GM19395 (cell line): ENCODE measurements around the gene SLC5A2.
"Not testable (repeated sequence)": the region's sequence is repeated elsewhere in the genome, so short reads cannot be mapped to it uniquely, and the experiment has no call there.

Source experiments
- ATAC-seq: cut with Tn5 transposase; IDR thresholded peaks from one replicate; pipeline ENCODE4 v1.9.1; 2021; ENCODE audit warnings: mild to moderate bottlenecking, moderate library complexity; ENCODE audit not compliant: unreplicated experiment

Gene SLC5A2

DNA sequence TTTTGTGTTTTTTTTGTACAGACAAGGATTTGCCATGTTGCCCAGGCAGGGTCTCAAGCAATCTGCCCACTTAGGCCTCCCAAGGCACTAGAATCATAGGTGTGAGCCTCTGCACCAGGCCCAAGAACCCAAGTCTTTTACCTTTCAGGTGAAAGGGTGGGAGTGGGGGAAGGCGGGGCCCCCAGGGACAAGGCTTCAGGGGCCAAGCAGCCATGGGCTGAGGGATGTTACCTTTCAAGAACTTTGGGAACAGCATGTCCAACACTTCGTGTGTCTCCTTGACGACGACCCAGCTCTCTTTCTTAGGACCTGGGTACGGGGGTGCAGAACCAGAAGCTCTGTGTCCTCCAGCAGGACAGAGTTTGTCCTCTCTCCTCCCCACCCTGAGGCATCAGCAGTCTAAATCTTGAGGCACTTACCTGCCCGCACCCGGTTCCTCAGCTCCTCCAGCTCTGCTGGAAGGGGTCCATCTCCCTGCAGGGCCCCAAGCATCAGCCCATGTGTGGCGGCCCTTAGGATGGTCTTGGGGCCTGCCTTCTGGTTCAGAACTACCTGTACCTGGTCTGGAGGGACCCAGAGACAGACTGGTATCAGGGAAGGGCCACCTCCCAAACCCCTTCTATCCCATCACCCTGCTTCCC lies 9.0 kb downstream of the SLC5A2 start:
- ATAC-seq, result no peak

GRCh38 chr16:31493506-31494125 lies 10.7 kb downstream of the SLC5A2 start:
- ATAC-seq, result no peak

DNA sequence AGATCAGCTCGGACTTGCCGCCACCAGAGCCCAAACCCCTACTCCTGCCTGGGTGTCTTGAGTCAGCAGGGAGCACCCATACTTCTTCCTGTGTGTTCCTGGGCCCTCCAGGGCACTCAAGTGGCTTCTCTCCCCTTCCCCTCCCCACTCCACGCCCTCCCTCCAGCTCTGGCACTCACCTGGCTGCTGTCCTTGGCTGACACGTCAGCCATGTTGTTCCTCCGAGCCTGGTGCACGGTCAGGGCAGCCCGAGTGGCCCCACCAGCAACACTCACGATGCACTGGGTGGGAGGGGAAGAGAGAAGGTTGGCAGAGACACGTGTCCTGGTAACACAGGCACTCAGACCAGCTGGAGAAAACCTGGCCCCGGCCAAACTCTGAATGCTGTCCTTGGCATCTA lies 13.7 kb downstream of the SLC5A2 start:
- ATAC-seq, result no peak

GRCh38 chr16:31498493-31498892 lies 15.6 kb downstream of the SLC5A2 start:
- no peak for ATAC-seq

DNA sequence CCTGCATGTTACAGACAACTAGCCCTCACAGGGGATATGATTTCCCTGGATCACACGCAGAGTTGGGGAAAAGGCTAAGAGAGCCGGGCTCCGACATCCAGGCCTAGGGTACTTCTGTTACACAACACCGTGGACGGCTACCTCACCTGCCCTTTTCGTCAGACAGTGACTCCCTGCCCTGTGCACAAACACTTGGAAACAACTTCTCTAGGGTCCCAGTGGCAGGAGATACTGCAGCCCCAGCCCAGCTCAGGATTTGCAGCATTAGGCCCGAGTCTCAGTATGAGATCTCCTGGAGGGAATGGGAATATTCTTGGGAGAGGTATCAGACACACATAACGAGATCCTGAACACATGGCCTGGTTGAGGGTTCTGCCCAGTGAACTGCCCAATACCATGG lies 17.0 kb downstream of the SLC5A2 start:
- ATAC-seq, result no peak

DNA sequence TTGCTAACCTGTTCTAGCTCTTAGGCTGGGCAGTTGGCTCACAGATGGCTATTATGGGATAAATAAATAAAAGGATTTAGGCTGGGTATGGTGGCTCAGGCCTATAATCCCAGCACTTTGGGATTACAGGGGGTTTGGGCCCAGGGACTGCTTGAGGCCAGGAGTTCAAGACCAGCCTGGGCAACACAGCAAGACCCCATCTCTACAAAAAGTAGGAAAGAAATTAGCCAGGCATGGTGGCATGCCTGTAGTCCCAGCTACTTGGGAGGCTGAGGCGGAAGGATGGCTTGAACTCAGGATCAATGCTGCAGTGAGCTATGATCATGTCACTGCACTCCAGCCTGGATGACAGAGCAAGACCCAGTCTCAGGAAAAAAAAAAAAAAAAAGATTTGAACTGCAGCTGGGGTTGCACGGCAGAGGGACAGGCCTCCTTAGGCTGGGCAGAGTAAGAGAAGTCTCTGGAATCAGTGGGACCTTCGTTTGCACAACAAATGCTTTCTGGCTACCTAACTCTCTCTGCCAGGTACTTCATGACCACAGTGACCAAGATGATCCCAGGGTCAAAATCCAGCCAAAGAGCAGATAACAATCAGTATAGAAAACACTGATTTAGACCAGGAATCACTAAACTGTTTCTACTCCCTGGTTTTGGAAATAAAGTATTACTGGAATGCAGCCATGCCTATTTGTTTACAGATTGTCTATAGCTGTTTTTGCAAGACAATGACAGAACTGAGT lies 18.5 kb downstream of the SLC5A2 start:
- no peak for ATAC-seq

DNA sequence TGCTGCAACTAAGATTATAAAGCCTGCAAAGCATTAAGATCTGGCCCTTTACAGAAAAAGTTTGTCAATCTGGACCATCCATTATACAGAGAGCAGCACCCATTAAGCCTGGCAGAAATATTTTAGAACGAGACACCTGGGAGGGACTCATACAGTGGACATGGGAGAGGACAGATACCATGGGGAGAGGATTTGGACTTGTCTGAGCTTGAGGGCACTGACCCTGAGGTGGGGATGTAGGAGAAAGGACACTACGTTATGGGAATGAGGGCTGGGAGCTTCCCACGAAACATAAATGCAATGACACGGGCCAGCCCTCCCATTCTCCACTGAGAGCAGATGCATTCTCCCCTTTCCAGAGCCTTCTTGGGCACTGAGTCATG lies 19.0 kb downstream of the SLC5A2 start:
- no peak for ATAC-seq

- ATAC-seq, result no peak
These were observed 20.1 kb downstream of the SLC5A2 start for GRCh38 chr16:31502981-31503380.

GRCh38 chr16:31503555-31503954 lies 20.6 kb downstream of the SLC5A2 start:
- ATAC-seq, result not testable (repeated sequence)

DNA sequence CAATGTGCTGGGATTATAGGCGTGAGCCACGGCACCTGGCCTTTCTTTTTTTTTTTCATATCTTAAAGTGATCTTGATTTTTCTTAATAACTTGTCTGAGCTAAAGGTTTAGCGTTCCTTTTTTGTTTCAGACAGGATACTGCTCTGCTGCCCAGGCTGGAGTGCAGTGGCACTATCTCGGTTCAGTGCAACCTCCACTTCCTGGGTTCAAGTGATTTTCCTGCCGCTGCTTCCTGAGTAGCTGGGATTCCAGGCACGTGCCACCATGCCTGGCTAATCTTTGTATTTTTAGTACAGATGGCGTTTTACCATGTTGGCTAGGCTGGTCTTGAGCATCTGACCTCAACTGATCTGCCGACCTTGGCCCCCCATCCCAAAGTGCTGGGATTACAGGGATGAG lies 21.2 kb downstream of the SLC5A2 start:
- ATAC-seq, result no peak

GRCh38 chr16:31505483-31505882 lies 22.6 kb downstream of the SLC5A2 start:
- ATAC-seq, result peak; percentile 45

DNA sequence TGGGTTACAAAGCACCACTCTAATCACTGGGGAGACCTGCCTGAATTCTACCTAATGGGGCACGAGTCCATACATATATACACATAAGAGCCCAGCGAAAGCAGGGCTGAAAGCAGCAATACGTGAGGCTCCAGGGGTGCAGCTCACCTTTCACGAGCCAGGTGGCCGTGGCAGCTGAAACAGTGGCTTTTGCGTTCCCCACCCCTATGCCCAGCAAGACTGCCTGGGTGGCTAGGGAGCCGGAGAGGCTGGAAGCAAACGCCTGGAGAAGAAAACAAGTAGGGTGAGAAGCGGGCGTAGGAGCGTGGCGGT lies 24.6 kb downstream of the SLC5A2 start:
- peak; percentile 11 for ATAC-seq

DNA sequence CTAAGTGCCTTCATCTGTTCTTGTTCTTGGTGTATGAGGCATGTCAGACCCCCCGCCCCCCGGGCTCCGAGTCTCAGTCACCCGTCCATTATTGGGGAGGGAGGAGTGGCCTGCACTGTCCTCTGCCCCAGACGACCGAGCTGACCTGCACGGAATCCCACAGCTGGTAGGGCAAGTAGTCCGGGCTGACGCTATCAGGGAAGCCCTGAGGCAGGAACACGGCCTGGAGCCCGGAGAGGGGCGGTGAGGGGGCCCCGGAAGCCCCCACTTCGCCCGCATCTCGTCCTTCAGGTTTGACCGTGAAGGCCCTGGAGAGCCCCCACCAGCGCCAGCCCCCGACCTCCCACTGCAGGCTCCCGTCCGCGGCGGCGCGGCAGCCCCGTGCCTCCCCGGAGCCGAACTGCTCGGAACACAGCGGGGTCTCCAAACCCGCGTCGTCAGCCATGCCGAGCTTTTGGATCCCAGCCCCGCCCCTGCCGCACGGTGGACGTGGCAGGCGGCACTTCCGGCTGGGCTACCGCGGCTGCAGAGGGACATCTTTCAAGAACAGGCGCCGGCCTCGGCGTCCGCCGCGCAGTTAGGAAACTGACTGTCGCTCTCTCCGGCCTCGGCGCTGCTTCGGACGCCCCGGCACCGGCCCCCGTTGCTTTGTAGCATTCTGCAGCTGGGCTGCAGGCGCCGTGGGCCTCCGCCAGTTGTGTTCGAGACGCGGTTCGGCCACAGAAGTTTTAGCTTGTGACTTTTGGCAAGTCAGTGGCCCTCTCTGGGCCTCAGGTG lies 25.2 kb downstream of the SLC5A2 start, which contains the start of gene RUSF1:
Gene RUSF1, minus strand, starts transcription at position 463 of the 777 bp plus-strand sequence. Its CDS starts 18 bp downstream, at position 445.
- peak; percentile 81 for ATAC-seq

DNA sequence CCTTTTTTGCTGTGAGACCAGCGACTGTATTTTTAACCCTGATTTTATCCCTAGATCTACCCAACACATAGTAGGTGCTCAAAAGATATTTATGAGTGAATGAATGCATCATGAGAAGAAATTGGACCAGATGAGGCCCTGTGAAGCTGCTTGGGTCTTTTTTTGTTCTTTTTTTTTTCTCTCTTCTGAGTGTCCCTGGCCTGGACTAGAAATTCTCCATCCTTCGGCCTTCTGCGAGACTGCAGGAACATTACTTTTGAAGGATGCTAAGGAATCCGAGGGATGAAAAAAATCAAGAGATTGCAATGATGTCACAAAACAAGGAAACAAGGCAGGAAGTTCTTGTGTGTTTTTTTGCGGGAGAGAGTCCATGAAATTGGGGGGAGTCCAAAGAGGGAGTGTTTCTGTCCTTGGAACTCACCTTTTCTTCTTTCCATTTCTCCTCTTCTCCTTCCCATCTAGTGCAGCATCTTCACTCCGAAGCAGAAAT lies 25.8 kb downstream of the SLC5A2 start:
- peak; percentile 5 for ATAC-seq

DNA sequence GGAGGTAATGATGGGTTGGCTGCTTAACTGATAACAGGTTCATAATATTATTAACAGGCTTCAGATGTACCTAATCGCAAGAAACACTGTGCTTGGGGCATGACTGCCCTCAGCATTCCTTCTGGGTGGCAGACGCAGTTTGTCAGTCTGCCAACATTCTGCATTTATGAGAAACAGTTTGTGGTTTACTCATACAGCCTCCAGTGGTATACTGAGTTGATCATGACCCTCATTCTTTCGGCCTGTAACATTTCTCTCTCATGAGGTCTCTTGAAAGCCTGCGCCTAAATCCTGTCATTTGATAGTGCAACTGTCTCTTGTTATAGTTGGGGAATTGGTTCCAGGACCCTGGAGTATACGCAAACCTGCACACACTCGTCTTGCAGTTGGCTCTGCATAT lies 30.2 kb downstream of the SLC5A2 start:
- no peak for ATAC-seq

DNA sequence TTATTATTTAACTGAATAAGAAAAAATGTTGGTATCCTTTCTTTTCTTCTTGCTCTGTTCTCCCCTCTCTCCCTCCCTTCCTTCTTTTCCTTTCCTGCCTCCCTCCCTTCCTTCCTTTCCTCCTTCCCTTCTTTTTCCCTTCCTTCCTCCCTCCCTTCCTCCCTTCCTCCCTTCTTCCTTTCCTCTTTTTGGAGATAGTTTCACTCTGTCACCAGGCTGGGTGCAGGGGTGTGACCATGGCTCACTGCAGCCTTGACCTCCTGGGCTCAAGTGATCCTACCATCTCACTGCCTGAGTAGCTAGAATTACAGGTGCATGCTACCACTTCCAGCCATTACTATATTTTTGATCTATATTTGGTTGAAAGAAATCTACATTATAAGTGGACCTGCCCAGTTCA lies 31.0 kb downstream of the SLC5A2 start:
- ATAC-seq, result no peak

DNA sequence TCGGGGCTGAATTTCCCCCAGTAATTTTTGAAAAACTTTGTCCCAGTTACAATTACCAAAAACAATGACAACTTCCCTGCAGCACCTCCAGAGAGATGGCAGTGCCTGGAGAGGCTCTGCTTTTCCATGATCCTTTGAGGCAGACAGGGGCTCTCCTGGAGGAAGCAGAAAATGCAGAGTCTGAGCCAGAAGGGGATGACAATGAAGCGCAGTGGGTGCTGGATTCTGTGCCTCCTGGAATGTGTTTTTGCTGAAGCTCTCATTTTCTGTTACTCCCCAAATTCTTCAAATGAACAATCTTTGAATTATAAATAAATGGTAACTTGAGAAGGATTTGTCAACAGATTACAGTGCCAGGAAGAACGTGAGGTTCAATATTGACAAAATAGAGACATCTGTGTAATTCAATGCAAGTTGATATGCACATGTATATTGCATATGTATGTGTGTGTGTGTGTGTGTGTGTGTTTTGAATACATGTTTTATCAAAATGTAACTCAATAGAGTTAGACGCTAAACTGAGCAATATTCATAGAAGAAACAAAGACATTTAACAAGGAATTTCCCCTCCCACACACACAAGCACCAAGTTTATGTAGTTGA lies 35.0 kb downstream of the SLC5A2 start:
- ATAC-seq, result no peak

- no peak for ATAC-seq
These were observed 37.0 kb downstream of the SLC5A2 start for GRCh38 chr16:31519759-31520431.

DNA sequence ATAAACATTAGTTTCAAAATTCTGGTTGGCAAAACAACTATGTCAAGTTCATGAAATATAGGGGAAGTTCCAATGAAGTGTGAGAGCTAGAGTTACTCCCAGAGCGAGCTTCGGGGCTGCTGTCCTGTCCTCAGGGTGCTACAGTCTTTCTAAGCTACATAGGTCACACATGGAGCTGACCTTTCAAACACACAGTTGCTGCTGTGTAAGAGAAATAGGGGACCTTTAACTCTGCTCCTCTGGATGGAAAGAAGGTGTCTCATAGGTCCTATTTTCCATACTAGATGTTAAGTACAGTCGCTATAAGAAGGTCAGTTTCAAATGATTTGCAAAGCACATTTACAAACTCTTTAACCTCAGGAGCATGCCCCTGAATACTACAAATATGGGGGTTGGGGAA lies 38.4 kb downstream of the SLC5A2 start:
- no peak for ATAC-seq

DNA sequence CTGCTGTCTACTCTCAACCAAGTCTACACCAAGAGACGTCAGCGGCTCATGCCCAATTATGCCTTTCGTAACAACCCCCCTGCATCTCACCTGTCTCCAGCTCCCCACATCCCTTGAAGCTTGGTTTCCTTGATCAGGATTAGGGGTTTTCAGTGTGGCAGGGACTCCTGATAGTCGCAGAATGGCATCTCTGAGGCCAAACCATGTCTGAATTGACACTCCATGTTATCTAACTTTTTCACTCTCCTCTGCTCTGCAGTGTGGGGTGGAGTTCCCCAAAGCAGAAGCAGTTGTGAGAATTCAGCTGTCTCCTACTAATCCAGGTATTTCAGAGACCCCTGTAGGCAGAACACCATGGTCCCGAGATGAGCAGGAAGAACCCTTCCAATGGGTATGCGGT lies 39.1 kb downstream of the SLC5A2 start:
- no peak for ATAC-seq
